A673 (cell line): ENCODE data around the gene ABCB4.

ENCODE experiments used
- EZH2 ChIP-seq: fragments of 200-600 bp; sonication (generic); IDR thresholded peaks from 2 replicates; pipeline ENCODE4 v1.6.1; 2017; ENCODE audit warnings: borderline replicate concordance, low read depth, mild to moderate bottlenecking, mixed read lengths, antibody characterized with exemption, low read length; ENCODE audit not compliant: poor library complexity, severe bottlenecking
- TF ChIP-seq, protein P1 (sequence below): fragments of 300-800, 200-600 bp; sonication (generic); conservative IDR thresholded peaks from 2 replicates; pipeline ENCODE4 v1.5.1; 2017; ENCODE audit warnings: low read depth, mild to moderate bottlenecking, antibody characterized with exemption, low read length, moderate library complexity, mixed read lengths

DNA sequence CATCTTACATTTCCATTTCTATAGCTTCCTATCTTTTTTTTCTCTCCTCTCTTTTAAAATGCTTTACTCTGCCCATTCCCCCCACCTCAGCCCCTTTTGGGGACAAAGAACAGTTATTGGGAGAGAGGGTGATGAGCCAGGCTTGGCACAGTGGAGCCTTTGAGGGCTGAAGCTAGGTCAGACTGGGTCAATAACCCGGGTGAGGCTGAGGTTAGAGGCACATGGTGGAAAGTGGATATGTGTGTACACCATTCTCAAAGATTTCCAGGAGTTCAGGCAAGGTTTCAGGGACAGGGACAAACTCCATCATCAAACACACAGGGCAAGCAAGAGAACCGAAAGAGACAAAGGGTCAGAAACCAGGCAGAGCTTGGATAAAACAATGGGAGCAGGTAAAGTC is 11.5 kb downstream of the ABCB4 start:
- TF ChIP-seq, protein P1, sequence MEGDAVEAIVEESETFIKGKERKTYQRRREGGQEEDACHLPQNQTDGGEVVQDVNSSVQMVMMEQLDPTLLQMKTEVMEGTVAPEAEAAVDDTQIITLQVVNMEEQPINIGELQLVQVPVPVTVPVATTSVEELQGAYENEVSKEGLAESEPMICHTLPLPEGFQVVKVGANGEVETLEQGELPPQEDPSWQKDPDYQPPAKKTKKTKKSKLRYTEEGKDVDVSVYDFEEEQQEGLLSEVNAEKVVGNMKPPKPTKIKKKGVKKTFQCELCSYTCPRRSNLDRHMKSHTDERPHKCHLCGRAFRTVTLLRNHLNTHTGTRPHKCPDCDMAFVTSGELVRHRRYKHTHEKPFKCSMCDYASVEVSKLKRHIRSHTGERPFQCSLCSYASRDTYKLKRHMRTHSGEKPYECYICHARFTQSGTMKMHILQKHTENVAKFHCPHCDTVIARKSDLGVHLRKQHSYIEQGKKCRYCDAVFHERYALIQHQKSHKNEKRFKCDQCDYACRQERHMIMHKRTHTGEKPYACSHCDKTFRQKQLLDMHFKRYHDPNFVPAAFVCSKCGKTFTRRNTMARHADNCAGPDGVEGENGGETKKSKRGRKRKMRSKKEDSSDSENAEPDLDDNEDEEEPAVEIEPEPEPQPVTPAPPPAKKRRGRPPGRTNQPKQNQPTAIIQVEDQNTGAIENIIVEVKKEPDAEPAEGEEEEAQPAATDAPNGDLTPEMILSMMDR, result no peak
- TF ChIP-seq EZH2, result no peak
